ENCODE measurements around the gene CYBB.

The CYBB gene

GRCh38 chrX:37844622-37845021, 64.8 kb downstream of the CYBB start:
- TF ChIP-seq CTCF (IDR thresholded peaks at IDR 0.05; ENCODE audit: low read depth, low read length), result no peak
- no peak overlapping the region for H3K4me3 ChIP-seq (replicated peaks in 1 of 2; ENCODE audit: low read depth in 2 of 2, low read length in 2 of 2)
- DNase-seq (ENCODE audit: low read depth in 2 of 2), result no peak

- TF ChIP-seq CTCF (IDR thresholded peaks at IDR 0.05; ENCODE audit: low read depth, low read length), result no peak
- H3K4me3 ChIP-seq (replicated peaks in 1 of 2; ENCODE audit: low read depth in 2 of 2, low read length in 2 of 2), result no peak overlapping the region
- peak in 1 of 2 donors; percentile 39 for DNase-seq (ENCODE audit: low read depth in 2 of 2)
These were observed 66.3 kb downstream of the CYBB start for GRCh38 chrX:37846141-37846540.

- TF ChIP-seq CTCF (IDR thresholded peaks at IDR 0.05; ENCODE audit: low read depth, low read length), result no peak
- H3K4me3 ChIP-seq (replicated peaks in 1 of 2; ENCODE audit: low read depth in 2 of 2, low read length in 2 of 2), result peak overlapping the region; percentile 74
- no peak for DNase-seq (ENCODE audit: low read depth in 2 of 2)
These were observed 66.7 kb downstream of the CYBB start for GRCh38 chrX:37846558-37846933.

- peak; percentile 72 to 74 for DNase-seq (ENCODE audit: low read depth in 2 of 2)
- peak within 1 kb of the TSS; percentile 74 for H3K4me3 ChIP-seq (replicated peaks in 1 of 2; ENCODE audit: low read depth in 2 of 2, low read length in 2 of 2)
- TF ChIP-seq CTCF (IDR thresholded peaks at IDR 0.05; ENCODE audit: low read depth, low read length), result no peak
These were observed 67.3 kb downstream of the CYBB start, which contains the start of gene DYNLT3 for GRCh38 chrX:37846934-37847732. DYNLT3 (minus strand) TSS chrX:37847571; CDS start chrX:37847510, 61 bp downstream.

GRCh38 chrX:37847733-37848197, 67.9 kb downstream of the CYBB start:
- H3K4me3 ChIP-seq (replicated peaks in 1 of 2; ENCODE audit: low read depth in 2 of 2, low read length in 2 of 2), result peak overlapping the region; percentile 74
- no peak for TF ChIP-seq CTCF (IDR thresholded peaks at IDR 0.05; ENCODE audit: low read depth, low read length)
- DNase-seq (ENCODE audit: low read depth in 2 of 2), result no peak

GRCh38 chrX:37854148-37854547, 74.3 kb downstream of the CYBB start:
- DNase-seq (ENCODE audit: low read depth in 2 of 2), result no peak
- H3K4me3 ChIP-seq (replicated peaks in 1 of 2; ENCODE audit: low read depth in 2 of 2, low read length in 2 of 2), result no peak overlapping the region
- no peak for TF ChIP-seq CTCF (IDR thresholded peaks at IDR 0.05; ENCODE audit: low read depth, low read length)
